ENCODE measurements around the gene IL16. TPM values are rescaled to one million over a fixed set of nuclear protein-coding genes. Genes with fewer than 3 reads are reported as not detected.

IL16 gene
- polyA plus RNA-seq, 1 donor = 8.1 TPM

GRCh38 chr15:81185631-81186295 is 10.9 kb upstream of the IL16 start:
- no peak for DNase-seq
- 100% methylated on average over 2 of the region's 5 CpGs for WGBS (ENCODE audit: insufficient coverage, low lambda C conversion rate)
- peaks cover 11% of the 10 kb centered on the region for H3K27me3 ChIP-seq (ENCODE audit: control insufficient read depth, insufficient read depth, low read length)
- H3K4me1 ChIP-seq (ENCODE audit: control insufficient read depth, insufficient read depth, low read length) = no peaks in the 10 kb centered on the region
- H3K9me3 ChIP-seq (ENCODE audit: control insufficient read depth, low read depth, low read length) = no peaks in the 10 kb centered on the region
- H3K36me3 ChIP-seq (ENCODE audit: control insufficient read depth, insufficient read depth, low read length) = no peaks in the 10 kb centered on the region
- H3K27ac ChIP-seq (ENCODE audit: low read length) = no peak overlapping the region
- H3K4me3 ChIP-seq (ENCODE audit: low read length) = no peak overlapping the region

- WGBS (ENCODE audit: insufficient coverage, low lambda C conversion rate) = 89% methylated on average over 1 of the region's 8 CpGs
- Histone ChIP-seq H3K36me3 (ENCODE audit: control insufficient read depth, insufficient read depth, low read length) (no peaks in the 10 kb centered on the region), H3K4me3 (ENCODE audit: low read length) (no peak overlapping the region), H3K9me3 (ENCODE audit: control insufficient read depth, low read depth, low read length) (no peaks in the 10 kb centered on the region), H3K4me1 (ENCODE audit: control insufficient read depth, insufficient read depth, low read length) (no peaks in the 10 kb centered on the region), H3K27me3 (ENCODE audit: control insufficient read depth, insufficient read depth, low read length) (peaks cover 3% of the 10 kb centered on the region), H3K27ac (ENCODE audit: low read length) (no peak overlapping the region)
- no peak for DNase-seq
Observed at GRCh38 chr15:81188354-81188753, 8.3 kb upstream of the IL16 start.

DNA sequence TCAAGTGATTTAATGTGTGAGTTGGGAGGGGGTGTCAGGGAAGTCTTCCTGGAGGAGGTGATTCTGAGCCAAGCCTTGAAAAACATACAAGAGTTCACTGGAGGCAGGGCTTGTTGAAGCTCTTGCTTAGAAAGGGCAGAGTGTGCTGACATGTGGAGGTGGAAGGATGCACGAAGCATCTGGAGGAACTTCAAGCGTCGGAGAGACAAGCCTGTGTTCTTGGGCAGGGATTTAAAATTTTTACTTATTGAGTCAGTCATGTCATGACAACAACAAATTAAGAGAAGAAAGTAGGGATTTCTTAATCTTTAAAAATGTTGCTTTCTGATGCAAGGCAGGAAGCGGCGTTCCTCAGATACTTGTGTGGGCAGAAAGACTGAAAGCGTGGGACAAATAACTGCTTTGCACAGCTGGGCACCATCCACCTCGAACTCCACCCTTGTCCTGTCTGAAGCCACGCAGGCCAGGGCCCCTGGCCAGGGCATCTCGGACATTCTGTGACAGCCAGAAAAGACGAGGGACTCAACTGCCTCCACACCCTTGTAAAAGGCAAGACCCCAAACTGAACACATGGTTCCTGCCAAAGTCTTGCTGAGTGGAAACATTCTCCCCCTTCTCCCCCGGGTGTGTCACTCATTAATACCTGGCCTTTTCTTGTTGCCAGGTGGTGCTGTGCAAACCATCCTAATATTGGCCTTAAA is 6.9 kb upstream of the IL16 start:
- DNase-seq = no peak
- H3K27ac ChIP-seq (ENCODE audit: low read length) = no peak overlapping the region
- 68% methylated on average over 2 of the region's 11 CpGs for WGBS (ENCODE audit: insufficient coverage, low lambda C conversion rate)
- H3K27me3 ChIP-seq (ENCODE audit: control insufficient read depth, insufficient read depth, low read length) = peaks cover under 1% of the 10 kb centered on the region
- no peaks in the 10 kb centered on the region for H3K4me1 ChIP-seq (ENCODE audit: control insufficient read depth, insufficient read depth, low read length)
- no peaks in the 10 kb centered on the region for H3K36me3 ChIP-seq (ENCODE audit: control insufficient read depth, insufficient read depth, low read length)
- H3K9me3 ChIP-seq (ENCODE audit: control insufficient read depth, low read depth, low read length) = no peaks in the 10 kb centered on the region
- H3K4me3 ChIP-seq (ENCODE audit: low read length) = no peak overlapping the region

- DNase-seq = no peak
- no peak overlapping the region for H3K27ac ChIP-seq (ENCODE audit: low read length)
- no peaks in the 10 kb centered on the region for H3K4me1 ChIP-seq (ENCODE audit: control insufficient read depth, insufficient read depth, low read length)
- no peaks in the 10 kb centered on the region for H3K27me3 ChIP-seq (ENCODE audit: control insufficient read depth, insufficient read depth, low read length)
- 83% methylated on average over 2 of the region's 3 CpGs for WGBS (ENCODE audit: insufficient coverage, low lambda C conversion rate)
- H3K9me3 ChIP-seq (ENCODE audit: control insufficient read depth, low read depth, low read length) = no peaks in the 10 kb centered on the region
- no peak overlapping the region for H3K4me3 ChIP-seq (ENCODE audit: low read length)
- H3K36me3 ChIP-seq (ENCODE audit: control insufficient read depth, insufficient read depth, low read length) = no peaks in the 10 kb centered on the region
Observed at GRCh38 chr15:81190922-81191507, 5.7 kb upstream of the IL16 start.

DNA sequence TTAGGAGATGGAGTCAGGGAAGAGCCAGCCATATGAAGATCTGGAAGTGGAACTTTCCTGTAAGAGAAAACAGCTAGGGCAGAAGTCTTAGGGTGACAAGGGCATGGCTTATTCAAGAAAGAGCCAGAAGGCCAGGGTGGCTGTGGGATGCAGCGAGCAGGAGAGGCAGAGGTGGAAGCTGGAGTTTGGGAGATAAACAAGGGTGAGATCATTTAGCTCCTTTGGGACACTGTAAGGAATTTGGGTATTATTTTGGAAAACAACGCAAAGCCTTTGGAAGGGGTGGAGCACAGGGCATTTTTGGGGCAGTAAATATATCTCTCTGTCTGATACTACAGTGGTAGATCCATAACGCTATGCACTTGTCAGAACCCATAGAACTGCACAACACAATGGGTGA is 5.0 kb upstream of the IL16 start:
- no peaks in the 10 kb centered on the region for H3K27me3 ChIP-seq (ENCODE audit: control insufficient read depth, insufficient read depth, low read length)
- no peak overlapping the region for H3K4me3 ChIP-seq (ENCODE audit: low read length)
- DNase-seq = no peak
- H3K4me1 ChIP-seq (ENCODE audit: control insufficient read depth, insufficient read depth, low read length) = no peaks in the 10 kb centered on the region
- no peak overlapping the region for H3K27ac ChIP-seq (ENCODE audit: low read length)
- H3K9me3 ChIP-seq (ENCODE audit: control insufficient read depth, low read depth, low read length) = no peaks in the 10 kb centered on the region
- no peaks in the 10 kb centered on the region for H3K36me3 ChIP-seq (ENCODE audit: control insufficient read depth, insufficient read depth, low read length)
- WGBS (ENCODE audit: insufficient coverage, low lambda C conversion rate) = 100% methylated on average over 1 of the region's 3 CpGs

DNA sequence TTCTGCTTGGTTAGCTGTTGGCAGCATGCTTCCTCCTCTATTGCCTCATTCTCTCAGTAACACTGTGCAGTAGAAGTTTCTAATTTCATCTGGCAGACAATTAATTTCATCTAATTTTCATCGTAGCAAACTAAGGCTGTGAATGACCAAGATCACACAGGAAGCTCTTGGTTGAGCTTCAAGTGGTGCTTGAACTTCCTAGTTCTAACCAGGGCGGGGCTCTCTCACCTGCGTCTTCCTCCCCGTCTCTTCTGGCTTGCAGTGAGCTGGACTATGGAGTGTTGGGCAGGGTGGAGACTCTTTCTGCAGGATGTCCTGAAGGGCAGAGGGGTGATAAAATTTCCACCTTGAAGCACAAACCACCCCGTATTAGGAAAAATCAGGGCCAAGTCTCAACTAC is 2.0 kb upstream of the IL16 start:
- Histone ChIP-seq H3K36me3 (ENCODE audit: control insufficient read depth, insufficient read depth, low read length) (no peaks in the 10 kb centered on the region), H3K4me1 (ENCODE audit: control insufficient read depth, insufficient read depth, low read length) (no peaks in the 10 kb centered on the region), H3K27me3 (ENCODE audit: control insufficient read depth, insufficient read depth, low read length) (peaks cover 3% of the 10 kb centered on the region), H3K9me3 (ENCODE audit: control insufficient read depth, low read depth, low read length) (no peaks in the 10 kb centered on the region), H3K4me3 (ENCODE audit: low read length) (no peak overlapping the region), H3K27ac (ENCODE audit: low read length) (no peak overlapping the region)
- no CpG with 5 or more reads among the region's 5 CpGs for WGBS (ENCODE audit: insufficient coverage, low lambda C conversion rate)
- DNase-seq = no peak

GRCh38 chr15:81195339-81195864 is 1.3 kb upstream of the IL16 start:
- no peaks in the 10 kb centered on the region for H3K9me3 ChIP-seq (ENCODE audit: control insufficient read depth, low read depth, low read length)
- no peak overlapping the region for H3K27ac ChIP-seq (ENCODE audit: low read length)
- no peak overlapping the region for H3K4me3 ChIP-seq (ENCODE audit: low read length)
- no peaks in the 10 kb centered on the region for H3K36me3 ChIP-seq (ENCODE audit: control insufficient read depth, insufficient read depth, low read length)
- WGBS (ENCODE audit: insufficient coverage, low lambda C conversion rate) = no CpG with 5 or more reads among the region's 8 CpGs
- DNase-seq = no peak
- peaks cover 3% of the 10 kb centered on the region for H3K27me3 ChIP-seq (ENCODE audit: control insufficient read depth, insufficient read depth, low read length)
- no peaks in the 10 kb centered on the region for H3K4me1 ChIP-seq (ENCODE audit: control insufficient read depth, insufficient read depth, low read length)

GRCh38 chr15:81197255-81197630 is 564 bp downstream of the IL16 start:
- Histone ChIP-seq H3K4me1 (ENCODE audit: control insufficient read depth, insufficient read depth, low read length) (no peaks in the 10 kb centered on the region), H3K9me3 (ENCODE audit: control insufficient read depth, low read depth, low read length) (no peaks in the 10 kb centered on the region), H3K27me3 (ENCODE audit: control insufficient read depth, insufficient read depth, low read length) (peaks cover 3% of the 10 kb centered on the region), H3K27ac (ENCODE audit: low read length) (no peak overlapping the region), H3K4me3 (ENCODE audit: low read length) (no peak overlapping the region), H3K36me3 (ENCODE audit: control insufficient read depth, insufficient read depth, low read length) (no peaks in the 10 kb centered on the region)
- DNase-seq = no peak
- no CpG with 5 or more reads among the region's 7 CpGs for WGBS (ENCODE audit: insufficient coverage, low lambda C conversion rate)

GRCh38 chr15:81197688-81198281 is 1.1 kb downstream of the IL16 start:
- WGBS (ENCODE audit: insufficient coverage, low lambda C conversion rate) = no CpG with 5 or more reads among the region's 7 CpGs
- DNase-seq = no peak

DNA sequence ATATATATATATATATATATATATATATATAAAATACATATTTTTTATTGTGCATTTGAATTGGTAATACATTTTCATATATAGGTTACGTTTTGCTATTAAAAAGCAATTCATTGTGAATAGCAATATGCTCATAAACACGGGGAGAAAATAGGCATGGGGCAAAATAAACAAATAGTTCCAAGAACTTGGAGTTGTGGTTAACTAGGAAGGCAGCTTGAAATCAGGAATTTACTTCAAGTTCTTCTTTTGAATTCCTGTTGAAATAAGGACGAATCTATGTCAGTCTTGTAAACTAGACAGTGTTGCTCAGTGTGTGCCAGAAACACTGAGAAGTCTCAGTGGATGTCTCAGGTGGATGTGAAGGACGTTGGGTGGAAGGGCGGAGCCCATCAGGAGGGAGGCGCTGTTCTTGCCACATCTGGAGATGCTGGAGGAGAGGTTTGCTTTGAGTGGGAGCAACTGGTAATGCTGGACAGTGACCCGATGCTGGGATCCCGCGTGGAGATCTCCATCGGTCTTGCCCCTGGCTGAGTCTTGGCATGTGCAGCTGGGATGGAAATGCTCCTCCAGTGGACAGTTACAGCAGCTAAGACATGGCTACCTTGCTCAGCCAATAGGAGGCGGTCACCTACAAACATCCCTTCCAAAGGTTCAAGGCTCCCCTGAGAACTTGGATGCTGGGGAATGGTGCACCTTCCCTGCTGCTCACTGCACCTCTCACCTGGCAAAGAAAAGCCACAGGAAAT is 2.5 kb downstream of the IL16 start:
- H3K4me3 ChIP-seq (ENCODE audit: low read length) = no peak overlapping the region
- no peak overlapping the region for H3K27ac ChIP-seq (ENCODE audit: low read length)
- H3K27me3 ChIP-seq (ENCODE audit: control insufficient read depth, insufficient read depth, low read length) = peaks cover 3% of the 10 kb centered on the region
- H3K4me1 ChIP-seq (ENCODE audit: control insufficient read depth, insufficient read depth, low read length) = no peaks in the 10 kb centered on the region
- H3K36me3 ChIP-seq (ENCODE audit: control insufficient read depth, insufficient read depth, low read length) = no peaks in the 10 kb centered on the region
- 78% methylated on average over 2 of the region's 11 CpGs for WGBS (ENCODE audit: insufficient coverage, low lambda C conversion rate)
- no peak for DNase-seq
- H3K9me3 ChIP-seq (ENCODE audit: control insufficient read depth, low read depth, low read length) = no peaks in the 10 kb centered on the region

More at GRCh38 chr15:81197688-81198281, 1.1 kb downstream of the IL16 start:
- Histone ChIP-seq H3K4me3 (ENCODE audit: low read length) (no peak overlapping the region), H3K27me3 (ENCODE audit: control insufficient read depth, insufficient read depth, low read length) (peaks cover 3% of the 10 kb centered on the region), H3K27ac (ENCODE audit: low read length) (no peak overlapping the region), H3K9me3 (ENCODE audit: control insufficient read depth, low read depth, low read length) (no peaks in the 10 kb centered on the region), H3K4me1 (ENCODE audit: control insufficient read depth, insufficient read depth, low read length) (no peaks in the 10 kb centered on the region), H3K36me3 (ENCODE audit: control insufficient read depth, insufficient read depth, low read length) (no peaks in the 10 kb centered on the region)

Measured in large intestine (tissue), 3 donors.